Skeletal muscle tissue (tissue), 4 donors: ENCODE data around the gene SUSD1. TPM values are rescaled to one million over a fixed set of nuclear protein-coding genes. Genes with fewer than 3 reads are reported as not detected.

Source experiments
- H3K27ac ChIP-seq: one replicate; pipeline ENCODE4 v1.7.0; 2013; ENCODE audit warnings: mild to moderate bottlenecking, low read depth, low read length, inconsistent platforms
- H3K27me3 ChIP-seq, 3 donors: one replicate each; pipeline ENCODE4 v1.7.0; 2013; ENCODE audit warnings: low read length in 3 of 3; ENCODE audit not compliant: control insufficient read depth in 3 of 3, insufficient read depth in 3 of 3
- H3K36me3 ChIP-seq, 3 donors: one replicate each; pipeline ENCODE4 v1.7.0; 2013; ENCODE audit warnings: low read length in 3 of 3; ENCODE audit not compliant: control insufficient read depth in 3 of 3, insufficient read depth in 3 of 3
- H3K4me1 ChIP-seq, 3 donors: one replicate each; pipeline ENCODE4 v1.7.0; 2013; ENCODE audit warnings: low read length in 3 of 3, mild to moderate bottlenecking in 3 of 3; ENCODE audit not compliant: control insufficient read depth in 3 of 3, insufficient read depth in 3 of 3
- H3K4me3 ChIP-seq, 3 donors: one replicate each; pipeline ENCODE4 v1.7.0; 2013; ENCODE audit warnings: low read length in 3 of 3
- H3K9ac ChIP-seq, 3 donors: one replicate each; pipeline ENCODE4 v1.7.0; 2013; ENCODE audit warnings: low read length in 3 of 3, mild to moderate bottlenecking in 3 of 3, moderate library complexity in 2 of 3, low read depth in 1 of 3
- H3K9me3 ChIP-seq, 3 donors: one replicate each; pipeline ENCODE4 v1.7.0; 2013; ENCODE audit warnings: low read length in 3 of 3; ENCODE audit not compliant: control insufficient read depth in 3 of 3
- total RNA-seq: library from RNA; depleted of rRNA; stranded (reverse); fragments of >200 nt; gene quantifications from one replicate; pipeline ENCODE4 v1.2.3, GENCODE V29; 2014
- donor health status: Osteomylitis.

Gene SUSD1
- total RNA-seq, 1 donor from 2014 or later = 22.4 TPM

GRCh38 chr9:112029921-112030444 is 145.1 kb downstream of the SUSD1 start:
- Histone ChIP-seq H3K9me3 (no peaks in the 10 kb centered on the region), H3K27me3 (no peaks in the 10 kb centered on the region), H3K4me3 (no peak overlapping the region), H3K27ac (no peak overlapping the region), H3K9ac (no peak overlapping the region), H3K4me1 (peaks cover 0 to 3% (median 0%) of the 10 kb centered on the region in 3 donors), H3K36me3 (no peaks in the 10 kb centered on the region)

- H3K36me3 ChIP-seq = no peaks in the 10 kb centered on the region
- no peaks in the 10 kb centered on the region for H3K9me3 ChIP-seq
- no peak overlapping the region for H3K4me3 ChIP-seq
- no peak overlapping the region for H3K9ac ChIP-seq
- no peaks in the 10 kb centered on the region for H3K27me3 ChIP-seq
- H3K4me1 ChIP-seq = peaks cover 0 to 2% (median 0%) of the 10 kb centered on the region in 3 donors
- H3K27ac ChIP-seq = no peak overlapping the region
Observed at GRCh38 chr9:112028242-112029221, 146.6 kb downstream of the SUSD1 start.

GRCh38 chr9:112025850-112026249 is 149.2 kb downstream of the SUSD1 start:
- no peaks in the 10 kb centered on the region for H3K27me3 ChIP-seq
- H3K4me1 ChIP-seq = peaks cover 0 to 3% (median 0%) of the 10 kb centered on the region in 3 donors
- H3K27ac ChIP-seq = no peak overlapping the region
- no peak overlapping the region for H3K4me3 ChIP-seq
- H3K36me3 ChIP-seq = no peaks in the 10 kb centered on the region
- H3K9me3 ChIP-seq = no peaks in the 10 kb centered on the region
- no peak overlapping the region for H3K9ac ChIP-seq

- Histone ChIP-seq H3K27ac (peak overlapping the region; percentile 30), H3K9ac (peak overlapping the region in 1 of 3 donors; percentile 12)
Observed at GRCh38 chr9:112021742-112022141, 153.4 kb downstream of the SUSD1 start.

GRCh38 chr9:112020680-112021596 is 154.2 kb downstream of the SUSD1 start:
- Histone ChIP-seq H3K4me1 (peaks cover 0 to 3% (median 0%) of the 10 kb centered on the region in 3 donors), H3K36me3 (no peaks in the 10 kb centered on the region), H3K27ac (no peak overlapping the region), H3K9ac (no peak overlapping the region), H3K9me3 (no peaks in the 10 kb centered on the region), H3K4me3 (no peak overlapping the region), H3K27me3 (no peaks in the 10 kb centered on the region)

More at GRCh38 chr9:112021742-112022141, 153.4 kb downstream of the SUSD1 start:
- Histone ChIP-seq H3K36me3 (no peaks in the 10 kb centered on the region), H3K4me1 (peaks cover 0 to 3% (median 0%) of the 10 kb centered on the region in 3 donors), H3K9me3 (no peaks in the 10 kb centered on the region), H3K4me3 (no peak overlapping the region), H3K27me3 (no peaks in the 10 kb centered on the region)

GRCh38 chr9:112017878-112018277 is 157.2 kb downstream of the SUSD1 start:
- H3K9ac ChIP-seq = no peak overlapping the region
- H3K4me3 ChIP-seq = no peak overlapping the region
- no peaks in the 10 kb centered on the region for H3K27me3 ChIP-seq
- no peaks in the 10 kb centered on the region for H3K9me3 ChIP-seq
- no peak overlapping the region for H3K27ac ChIP-seq
- no peaks in the 10 kb centered on the region for H3K36me3 ChIP-seq
- peaks cover under 1 to 5% (median 1%) of the 10 kb centered on the region in 3 donors for H3K4me1 ChIP-seq

- Histone ChIP-seq H3K4me3 (no peak overlapping the region), H3K4me1 (peaks cover 14 to 15% (median 14%) of the 10 kb centered on the region in 3 donors), H3K9me3 (no peaks in the 10 kb centered on the region)
Observed at GRCh38 chr9:112015736-112016135, 159.4 kb downstream of the SUSD1 start.

GRCh38 chr9:112015149-112015548 is 159.9 kb downstream of the SUSD1 start:
- H3K4me3 ChIP-seq = no peak overlapping the region
- H3K4me1 ChIP-seq = peaks cover 14 to 15% (median 14%) of the 10 kb centered on the region in 3 donors
- H3K9me3 ChIP-seq = no peaks in the 10 kb centered on the region
- H3K9ac ChIP-seq = no peak overlapping the region
- no peak overlapping the region for H3K27ac ChIP-seq
- H3K27me3 ChIP-seq = no peaks in the 10 kb centered on the region
- H3K36me3 ChIP-seq = no peaks in the 10 kb centered on the region

More at GRCh38 chr9:112015736-112016135, 159.4 kb downstream of the SUSD1 start:
- Histone ChIP-seq H3K36me3 (no peaks in the 10 kb centered on the region), H3K27ac (no peak overlapping the region), H3K27me3 (no peaks in the 10 kb centered on the region), H3K9ac (no peak overlapping the region)

- H3K4me3 ChIP-seq = no peak overlapping the region
- H3K9me3 ChIP-seq = no peaks in the 10 kb centered on the region
- no peaks in the 10 kb centered on the region for H3K36me3 ChIP-seq
- H3K27ac ChIP-seq = no peak overlapping the region
- no peaks in the 10 kb centered on the region for H3K27me3 ChIP-seq
- H3K9ac ChIP-seq = no peak overlapping the region
- H3K4me1 ChIP-seq = peaks cover 14 to 15% (median 14%) of the 10 kb centered on the region in 3 donors
Observed at GRCh38 chr9:112013266-112013665, 161.8 kb downstream of the SUSD1 start.
